Sciatic nerve (tissue), 2 donors: Measurements from ENCODE around the gene GPR32. TPM values are rescaled to one million over a fixed set of nuclear protein-coding genes. Genes with fewer than 3 reads are reported as not detected.
"Not testable (repeated sequence)": the region's sequence is repeated elsewhere in the genome, so short reads cannot be mapped to it uniquely, and the experiment has no call there.

Source experiments
- ATAC-seq: fragments of 200-7000 bp; cut with Tn5 transposase; one replicate; pipeline ENCODE4 v1.9.1; 2020; ENCODE audit warnings: mild to moderate bottlenecking, moderate library complexity
- DNase-seq: peaks from one replicate; pipeline ENCODE4 v3.0.0-alpha.2; 2020; ENCODE audit warnings: low spot score
- intact Hi-C: fragments of 100-400 bp; cut with DNase I; formaldehyde crosslinking; loops from one replicate; pipeline ENCODE4 v1.14.2; 2022
- total RNA-seq: library from RNA; stranded (reverse); fragmentation: NEBNext Ultra II Directional; extraction: Animal tissue kit (Norgen Biotek cat#: 25700); gene quantifications from one replicate; pipeline ENCODE4 v1.2.1, GENCODE V29; 2021
- donor health status: DM: no; HTN: no; CAD: no.
- donor health status: DM: no; HTN: no; CAD: no.

The GPR32 gene
- total RNA-seq, 1 donor from 2014 or later: not detected

GRCh38 chr19:50743537-50743936, 26.7 kb upstream of the GPR32 start:
- no peak for DNase-seq
- no peak for ATAC-seq
- intact Hi-C loops: no loop called here

GRCh38 chr19:50745221-50745620, 25.0 kb upstream of the GPR32 start:
- DNase-seq (no peak), ATAC-seq (no peak)
- intact Hi-C loops: no loop called here

- intact Hi-C loops, DNase-seq, ATAC-seq: not testable (repeated sequence)
Observed at GRCh38 chr19:50747141-50747540, 23.1 kb upstream of the GPR32 start.

- intact Hi-C loops: no loop called here
- ATAC-seq (no peak), DNase-seq (no peak)
Observed at GRCh38 chr19:50749490-50749889, 20.8 kb upstream of the GPR32 start.

- intact Hi-C loops: no loop called here
- ATAC-seq: no peak
- no peak for DNase-seq
Observed at GRCh38 chr19:50750010-50750409, 20.3 kb upstream of the GPR32 start.

GRCh38 chr19:50753879-50754278, 16.4 kb upstream of the GPR32 start:
- ATAC-seq (no peak), DNase-seq (no peak)
- intact Hi-C loops: no loop called here

- DNase-seq, ATAC-seq, intact Hi-C loops: not testable (repeated sequence)
Observed at GRCh38 chr19:50756244-50756643, 14.0 kb upstream of the GPR32 start.

GRCh38 chr19:50757624-50758023, 12.6 kb upstream of the GPR32 start:
- intact Hi-C loops, DNase-seq, ATAC-seq: not testable (repeated sequence)

GRCh38 chr19:50759076-50759475, 11.2 kb upstream of the GPR32 start:
- ATAC-seq, DNase-seq, intact Hi-C loops: not testable (repeated sequence)

GRCh38 chr19:50759886-50760285, 10.4 kb upstream of the GPR32 start:
- DNase-seq: no peak
- intact Hi-C loops: no loop called here
- ATAC-seq: no peak

GRCh38 chr19:50761501-50761900, 8.8 kb upstream of the GPR32 start:
- ATAC-seq, intact Hi-C loops, DNase-seq: not testable (repeated sequence)

- DNase-seq, ATAC-seq, intact Hi-C loops: not testable (repeated sequence)
Observed at GRCh38 chr19:50763521-50763920, 6.7 kb upstream of the GPR32 start.

GRCh38 chr19:50764409-50764808, 5.9 kb upstream of the GPR32 start:
- intact Hi-C loops: no loop called here
- DNase-seq: no peak
- no peak for ATAC-seq

GRCh38 chr19:50766746-50767145, 3.5 kb upstream of the GPR32 start:
- ATAC-seq, intact Hi-C loops, DNase-seq: not testable (repeated sequence)

GRCh38 chr19:50767263-50767662, 3.0 kb upstream of the GPR32 start:
- DNase-seq, ATAC-seq, intact Hi-C loops: not testable (repeated sequence)

GRCh38 chr19:50768277-50768676, 2.0 kb upstream of the GPR32 start:
- intact Hi-C loops: no loop called here
- ATAC-seq (no peak), DNase-seq (no peak)

- DNase-seq (no peak), ATAC-seq (no peak)
- intact Hi-C loops: no loop called here
Observed at GRCh38 chr19:50770888-50771287, 624 bp downstream of the GPR32 start.

- ATAC-seq (no peak), DNase-seq (no peak)
- intact Hi-C loops: no loop called here
Observed at GRCh38 chr19:50772476-50772875, 2.2 kb downstream of the GPR32 start.

GRCh38 chr19:50772912-50773311, 2.6 kb downstream of the GPR32 start:
- ATAC-seq, intact Hi-C loops, DNase-seq: not testable (repeated sequence)

GRCh38 chr19:50773454-50773853, 3.2 kb downstream of the GPR32 start:
- intact Hi-C loops: not testable (repeated sequence)

GRCh38 chr19:50776131-50776530, 5.9 kb downstream of the GPR32 start:
- ATAC-seq: no peak
- intact Hi-C loops: no loop called here
- no peak for DNase-seq

More at GRCh38 chr19:50773454-50773853, 3.2 kb downstream of the GPR32 start:
- not testable (repeated sequence) for ATAC-seq, DNase-seq
